ENCODE data around the gene GPI. TPM values are rescaled to one million over a fixed set of nuclear protein-coding genes. Genes with fewer than 3 reads are reported as not detected.
A peak's percentile ranks its signal among the peaks of the same experiment; 100 is the strongest.

GPI gene
- total RNA-seq, 1 donor from 2014 or later: 473 TPM

- Histone ChIP-seq H3K9me3 (replicated peaks) (no peaks in the 10 kb centered on the region), H3K27me3 (ENCODE audit: low read depth) (no peaks in the 10 kb centered on the region), H3K36me3 (peaks cover 36% of the 10 kb centered on the region), H3K4me1 (peaks cover 55% of the 10 kb centered on the region), H3K4me3 (no peak overlapping the region), H3K27ac (replicated peaks) (peak overlapping the region; percentile 77)
- intact Hi-C loops (cut with micrococcal nuclease): loop anchor here (10.0 kb wide), 1 partner anchor 55 kb away; no protein-coding TSS in a partner anchor
- no peak for DNase-seq
- no peak for TF ChIP-seq CTCF (IDR thresholded peaks at IDR 0.05; ENCODE audit: borderline replicate concordance)
These were observed 45.2 kb upstream of the GPI start for GRCh38 chr19:34319785-34320184.

- Histone ChIP-seq H3K27me3 (ENCODE audit: low read depth) (no peaks in the 10 kb centered on the region), H3K4me1 (peaks cover 50% of the 10 kb centered on the region), H3K4me3 (no peak overlapping the region), H3K36me3 (peaks cover 39% of the 10 kb centered on the region), H3K27ac (replicated peaks) (peak overlapping the region; percentile 77), H3K9me3 (replicated peaks) (no peaks in the 10 kb centered on the region)
- no peak for DNase-seq
- intact Hi-C loops (cut with micrococcal nuclease): no loop called here
- TF ChIP-seq CTCF (IDR thresholded peaks at IDR 0.05; ENCODE audit: borderline replicate concordance): no peak
These were observed 44.7 kb upstream of the GPI start for GRCh38 chr19:34320277-34320676.

- Histone ChIP-seq H3K36me3 (peaks cover 53% of the 10 kb centered on the region), H3K4me3 (no peak overlapping the region), H3K9me3 (replicated peaks) (no peaks in the 10 kb centered on the region), H3K27ac (replicated peaks) (no peak overlapping the region), H3K4me1 (peaks cover 38% of the 10 kb centered on the region), H3K27me3 (ENCODE audit: low read depth) (no peaks in the 10 kb centered on the region)
- no peak for DNase-seq
- TF ChIP-seq CTCF (IDR thresholded peaks at IDR 0.05; ENCODE audit: borderline replicate concordance): no peak
- intact Hi-C loops (cut with micrococcal nuclease): no loop called here
These were observed 43.3 kb upstream of the GPI start for GRCh38 chr19:34321735-34322134.

GRCh38 chr19:34323433-34324204, 41.4 kb upstream of the GPI start:
- peaks cover 33% of the 10 kb centered on the region for H3K4me1 ChIP-seq
- H3K27me3 ChIP-seq (ENCODE audit: low read depth): no peaks in the 10 kb centered on the region
- no peaks in the 10 kb centered on the region for H3K9me3 ChIP-seq (replicated peaks)
- intact Hi-C loops (cut with micrococcal nuclease): no loop called here
- no peak for TF ChIP-seq CTCF (IDR thresholded peaks at IDR 0.05; ENCODE audit: borderline replicate concordance)
- H3K4me3 ChIP-seq: no peak overlapping the region
- H3K36me3 ChIP-seq: peaks cover 72% of the 10 kb centered on the region
- no peak overlapping the region for H3K27ac ChIP-seq (replicated peaks)
- DNase-seq: no peak

GRCh38 chr19:34324320-34324719, 40.7 kb upstream of the GPI start:
- no peak overlapping the region for H3K4me3 ChIP-seq
- intact Hi-C loops (cut with micrococcal nuclease): no loop called here
- peaks cover 31% of the 10 kb centered on the region for H3K4me1 ChIP-seq
- no peak for TF ChIP-seq CTCF (IDR thresholded peaks at IDR 0.05; ENCODE audit: borderline replicate concordance)
- H3K36me3 ChIP-seq: peaks cover 79% of the 10 kb centered on the region
- DNase-seq: no peak
- H3K27me3 ChIP-seq (ENCODE audit: low read depth): no peaks in the 10 kb centered on the region
- no peaks in the 10 kb centered on the region for H3K9me3 ChIP-seq (replicated peaks)
- H3K27ac ChIP-seq (replicated peaks): no peak overlapping the region

Data from left ventricle myocardium inferior (tissue), 1 donor.